Hematopoietic multipotent progenitor cell treated with erythropoietin and hydrocortisone succinate and interleukin-3 and kit ligand, for 15 days (in vitro differentiated cells): ENCODE data around the gene SLCO3A1.
"Not testable (repeated sequence)": the region's sequence is repeated elsewhere in the genome, so short reads cannot be mapped to it uniquely, and the experiment has no call there.

Source experiments
- DNase-seq: peaks from one replicate; pipeline ENCODE4 v3.0.0-alpha.2; 2015; ENCODE audit warnings: low spot score

The SLCO3A1 gene

GRCh38 chr15:91940496-91941381 is 87.2 kb downstream of the SLCO3A1 start:
- DNase-seq, result no peak

GRCh38 chr15:91941871-91942658 is 88.6 kb downstream of the SLCO3A1 start:
- no peak for DNase-seq

GRCh38 chr15:91942720-91943394 is 89.3 kb downstream of the SLCO3A1 start:
- no peak for DNase-seq

- no peak for DNase-seq
Observed at GRCh38 chr15:91944331-91944730, 90.8 kb downstream of the SLCO3A1 start.

- DNase-seq, result no peak
Observed at GRCh38 chr15:91945385-91945784, 91.9 kb downstream of the SLCO3A1 start.

- no peak for DNase-seq
Observed at GRCh38 chr15:91946075-91946474, 92.6 kb downstream of the SLCO3A1 start.

GRCh38 chr15:91946581-91947292 is 93.2 kb downstream of the SLCO3A1 start:
- no peak for DNase-seq

GRCh38 chr15:91947293-91947679 is 93.8 kb downstream of the SLCO3A1 start:
- DNase-seq, result no peak

- no peak for DNase-seq
Observed at GRCh38 chr15:91947683-91948608, 94.4 kb downstream of the SLCO3A1 start.

- no peak for DNase-seq
Observed at GRCh38 chr15:91949361-91949760, 95.9 kb downstream of the SLCO3A1 start.

- DNase-seq, result no peak
Observed at GRCh38 chr15:91950054-91950453, 96.5 kb downstream of the SLCO3A1 start.

- no peak for DNase-seq
Observed at GRCh38 chr15:91950631-91951329, 97.3 kb downstream of the SLCO3A1 start.

GRCh38 chr15:91952216-91952615 is 98.7 kb downstream of the SLCO3A1 start:
- DNase-seq, result no peak

GRCh38 chr15:91953432-91953831 is 99.9 kb downstream of the SLCO3A1 start:
- DNase-seq, result no peak

GRCh38 chr15:91954292-91954691 is 100.8 kb downstream of the SLCO3A1 start:
- no peak for DNase-seq

GRCh38 chr15:91956026-91956723 is 102.7 kb downstream of the SLCO3A1 start:
- DNase-seq, result no peak

- no peak for DNase-seq
Observed at GRCh38 chr15:91961357-91961756, 107.8 kb downstream of the SLCO3A1 start.

GRCh38 chr15:91963747-91964146 is 110.2 kb downstream of the SLCO3A1 start:
- DNase-seq, result not testable (repeated sequence)

- no peak for DNase-seq
Observed at GRCh38 chr15:91965501-91966193, 112.1 kb downstream of the SLCO3A1 start.
